ENCODE results near the gene DOCK3. TPM values are rescaled to one million over a fixed set of nuclear protein-coding genes. Genes with fewer than 3 reads are reported as not detected.

Gene DOCK3
- total and polyA plus RNA-seq, 10 of the 15 experiments (the other 5 are each of a cell fraction or from before 2014, with no cell fraction given): 0.02 to 0.52 (median 0.04) TPM; not detected in 5

DNA sequence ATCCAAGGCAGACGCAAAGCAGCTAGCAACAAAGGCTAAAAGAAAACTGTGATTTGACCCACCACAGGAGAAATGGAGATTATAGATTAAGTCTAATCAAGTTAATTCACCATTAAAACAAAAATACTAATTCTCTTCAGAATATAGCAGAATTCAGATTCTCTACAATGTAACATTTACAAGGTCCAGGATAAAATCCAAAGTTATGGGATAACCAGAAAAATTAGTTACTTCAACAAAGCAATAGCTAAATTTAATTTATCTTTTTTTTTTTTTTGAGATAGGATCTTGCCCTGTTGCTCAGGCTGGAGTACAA, 425.8 kb downstream of the DOCK3 start:
- Histone ChIP-seq H4K20me1 (ENCODE audit: control insufficient read depth, insufficient read depth) (no peaks in the 10 kb centered on the region), H3K79me2 (ENCODE audit: control insufficient read depth, insufficient read depth, low read length) (no peaks in the 10 kb centered on the region), H3K27me3 (replicated peaks in 1 of 2; ENCODE audit: control insufficient read depth in 2 of 2, insufficient read depth in 2 of 2, low read length in 1 of 2) (no peaks in the 10 kb centered on the region; a peak in 2 of 4 replicates), H3K4me3 (no peak overlapping the region), H3K36me3 (ENCODE audit: control insufficient read depth in 2 of 2, insufficient read depth in 2 of 2, low read length in 1 of 2) (no peaks in the 10 kb centered on the region), H3K4me1 (ENCODE audit: control insufficient read depth, insufficient read depth, low read length) (no peaks in the 10 kb centered on the region), H3K27ac (ENCODE audit: control insufficient read depth, insufficient read depth) (no peak overlapping the region), H3K4me2 (ENCODE audit: control insufficient read depth, insufficient read depth) (no peak overlapping the region), H3K9ac (ENCODE audit: control insufficient read depth, insufficient read depth, low read length) (no peak overlapping the region), H2AFZ (ENCODE audit: control insufficient read depth, low read depth, low read length) (no peak overlapping the region), H3K9me3 (replicated peaks; ENCODE audit: control insufficient read depth, insufficient read depth, low read length) (no peaks in the 10 kb centered on the region)
- ChIA-PET RAD21 (ENCODE audit: unreplicated experiment) (interaction anchor here (1.0 to 1.2 kb wide), 2 partner anchors 210 to 271 kb away, joined by 3 to 4 read pairs; no protein-coding TSS in a partner anchor), POLR2A (no interaction called here), CTCF (interaction anchor here (0.6 to 2.1 kb wide), 11 partner anchors 9 to 1492 kb away, joined by 3 to 9 read pairs (median 3); no protein-coding TSS in a partner anchor), SMC1A (ENCODE audit: uncharacterized antibody, unreplicated experiment) (no interaction called here)
- in situ Hi-C loops (cut with MboI) (no loop called here), intact Hi-C loops (cut with micrococcal nuclease; ENCODE audit: unreplicated experiment) (loop anchor here (1.0 to 5.0 kb wide), 2 partner anchors 272 to 483 kb away; partner anchors contain the start of gene MAPKAPK3)
- no TSS peak for BruUV-seq (replicated peaks)
- no peak for DNase-seq (ENCODE audit: low read depth, low spot score)
- no peak for ATAC-seq
- no peak for FAIRE-seq
- 62% methylated on average over 1 of the region's 1 CpG for WGBS (ENCODE audit: insufficient coverage, insufficient replicate concordance, low lambda C conversion rate, missing lambda C conversion rate)
- no peak for TF ChIP-seq RAD21 (IDR thresholded peaks at IDR 0.05; ENCODE audit: insufficient read depth, low read depth, low read length)
- TF ChIP-seq, protein P1, sequence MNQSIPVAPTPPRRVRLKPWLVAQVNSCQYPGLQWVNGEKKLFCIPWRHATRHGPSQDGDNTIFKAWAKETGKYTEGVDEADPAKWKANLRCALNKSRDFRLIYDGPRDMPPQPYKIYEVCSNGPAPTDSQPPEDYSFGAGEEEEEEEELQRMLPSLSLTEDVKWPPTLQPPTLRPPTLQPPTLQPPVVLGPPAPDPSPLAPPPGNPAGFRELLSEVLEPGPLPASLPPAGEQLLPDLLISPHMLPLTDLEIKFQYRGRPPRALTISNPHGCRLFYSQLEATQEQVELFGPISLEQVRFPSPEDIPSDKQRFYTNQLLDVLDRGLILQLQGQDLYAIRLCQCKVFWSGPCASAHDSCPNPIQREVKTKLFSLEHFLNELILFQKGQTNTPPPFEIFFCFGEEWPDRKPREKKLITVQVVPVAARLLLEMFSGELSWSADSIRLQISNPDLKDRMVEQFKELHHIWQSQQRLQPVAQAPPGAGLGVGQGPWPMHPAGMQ (IDR thresholded peaks at IDR 0.05; ENCODE audit: borderline replicate concordance): no peak
- no peak for TF ChIP-seq ZZZ3 (IDR thresholded peaks at IDR 0.05; ENCODE audit: control insufficient read depth, insufficient read length, low read depth)
- no peak for TF ChIP-seq MTA3 (IDR thresholded peaks at IDR 0.05; ENCODE audit: borderline replicate concordance, low read length)
- no peak for TF ChIP-seq PAX5 (IDR thresholded peaks at IDR 0.05; ENCODE audit: borderline replicate concordance, low read depth, low read length)
- TF ChIP-seq SRF (IDR thresholded peaks at IDR 0.05; ENCODE audit: low read depth in 2 of 2, low read length in 2 of 2): no peak
- TF ChIP-seq, protein P2, sequence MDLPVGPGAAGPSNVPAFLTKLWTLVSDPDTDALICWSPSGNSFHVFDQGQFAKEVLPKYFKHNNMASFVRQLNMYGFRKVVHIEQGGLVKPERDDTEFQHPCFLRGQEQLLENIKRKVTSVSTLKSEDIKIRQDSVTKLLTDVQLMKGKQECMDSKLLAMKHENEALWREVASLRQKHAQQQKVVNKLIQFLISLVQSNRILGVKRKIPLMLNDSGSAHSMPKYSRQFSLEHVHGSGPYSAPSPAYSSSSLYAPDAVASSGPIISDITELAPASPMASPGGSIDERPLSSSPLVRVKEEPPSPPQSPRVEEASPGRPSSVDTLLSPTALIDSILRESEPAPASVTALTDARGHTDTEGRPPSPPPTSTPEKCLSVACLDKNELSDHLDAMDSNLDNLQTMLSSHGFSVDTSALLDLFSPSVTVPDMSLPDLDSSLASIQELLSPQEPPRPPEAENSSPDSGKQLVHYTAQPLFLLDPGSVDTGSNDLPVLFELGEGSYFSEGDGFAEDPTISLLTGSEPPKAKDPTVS (IDR thresholded peaks at IDR 0.05; ENCODE audit: low read depth, low read length): no peak
- TF ChIP-seq ETV6 (conservative IDR thresholded peaks at IDR 0.05 in 1 of 2, IDR thresholded peaks at IDR 0.05 in 1 of 2; ENCODE audit: borderline replicate concordance in 1 of 2, low read depth in 1 of 2): no peak
- TF ChIP-seq NFXL1 (IDR thresholded peaks at IDR 0.05; ENCODE audit: borderline replicate concordance): no peak
- TF ChIP-seq FOS (IDR thresholded peaks at IDR 0.05; ENCODE audit: borderline replicate concordance, extremely low read depth, insufficient read length): no peak
- TF ChIP-seq ESRRA (IDR thresholded peaks at IDR 0.05; ENCODE audit: low read length): no peak
- no peak for TF ChIP-seq RELA (IDR thresholded peaks at IDR 0.05; ENCODE audit: borderline replicate concordance, partially characterized antibody)
- TF ChIP-seq, protein P3, sequence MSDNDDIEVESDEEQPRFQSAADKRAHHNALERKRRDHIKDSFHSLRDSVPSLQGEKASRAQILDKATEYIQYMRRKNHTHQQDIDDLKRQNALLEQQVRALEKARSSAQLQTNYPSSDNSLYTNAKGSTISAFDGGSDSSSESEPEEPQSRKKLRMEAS (IDR thresholded peaks at IDR 0.05; ENCODE audit: low read depth, low read length): no peak
- no peak for TF ChIP-seq SUZ12 (IDR thresholded peaks at IDR 0.05; ENCODE audit: unreplicated experiment)
- TF ChIP-seq IKZF2 (IDR thresholded peaks at IDR 0.05): no peak
